Measurements from ENCODE around the gene FNIP1. TPM values are rescaled to one million over a fixed set of nuclear protein-coding genes. Genes with fewer than 3 reads are reported as not detected.

FNIP1 gene
- total and polyA plus RNA-seq, 2 of the 8 experiments (the other 6 are each of a cell fraction or from before 2014, with no cell fraction given), result 3.5 to 17.3 TPM

- Histone ChIP-seq H4K8ac (ENCODE audit: extremely low read depth, insufficient read depth, low read length) (no peak overlapping the region), H2BK120ac (replicated peaks; ENCODE audit: low read depth, low read length) (no peak overlapping the region), H3K56ac (replicated peaks; ENCODE audit: insufficient read length, low read depth, low read length) (no peak overlapping the region), H3K4me1 (replicated peaks in 1 of 4; ENCODE audit: control insufficient read depth in 3 of 4, insufficient read depth in 4 of 4, low read length in 3 of 4) (no peaks in the 10 kb centered on the region), H2BK12ac (ENCODE audit: low read depth, low read length) (no peak overlapping the region), H4K20me1 (replicated peaks in 1 of 2; ENCODE audit: control insufficient read depth in 1 of 2, insufficient read depth in 2 of 2, low read length in 2 of 2) (no peaks in the 10 kb centered on the region), H3K23ac (ENCODE audit: insufficient read length) (no peak overlapping the region), H2BK15ac (ENCODE audit: low read length) (no peak overlapping the region), H4K91ac (replicated peaks; ENCODE audit: insufficient read length, low read length) (no peak overlapping the region), H3K27me3 (replicated peaks in 1 of 4; ENCODE audit: control insufficient read depth in 3 of 4, extremely low read depth in 1 of 4, insufficient read depth in 3 of 4, low read length in 3 of 4) (no peaks in the 10 kb centered on the region), H3K9ac (replicated peaks in 1 of 4; ENCODE audit: extremely low read depth in 1 of 4, low read depth in 3 of 4, low read length in 3 of 4) (no peak overlapping the region), H3K9me3 (ENCODE audit: insufficient read depth in 2 of 2, low read depth in 1 of 2, low read length in 1 of 2) (no peaks in the 10 kb centered on the region), H3K79me2 (ENCODE audit: control insufficient read depth in 1 of 2, insufficient read depth in 2 of 2, low read length in 2 of 2) (no peaks in the 10 kb centered on the region), H3K14ac (ENCODE audit: insufficient read length) (no peak overlapping the region), H3K23me2 (ENCODE audit: low read depth, low read length) (no peaks in the 10 kb centered on the region), H3K4me2 (ENCODE audit: insufficient read depth in 1 of 2, low read depth in 2 of 2, low read length in 2 of 2) (no peak overlapping the region), H2AK5ac (ENCODE audit: low read depth, low read length) (no peak overlapping the region), H3K79me1 (ENCODE audit: low read depth, low read length) (no peaks in the 10 kb centered on the region), H3K4ac (replicated peaks; ENCODE audit: insufficient read length, low read depth, low read length) (no peak overlapping the region), H4K5ac (ENCODE audit: insufficient read length, low read depth, low read length) (no peak overlapping the region), H3K18ac (ENCODE audit: extremely low read depth, low read length) (no peak overlapping the region), H2AFZ (ENCODE audit: low read length) (no peak overlapping the region), H2BK20ac (ENCODE audit: low read length) (no peak overlapping the region), H3K36me3 (ENCODE audit: control insufficient read depth in 2 of 4, insufficient read depth in 4 of 4, low read length in 3 of 4) (peaks cover 0 to 4% (median under 1%) of the 10 kb centered on the region in 4 experiments; a peak in 2 of 8 replicates), H2BK5ac (ENCODE audit: low read depth, low read length) (no peak overlapping the region), H3K4me3 (ENCODE audit: extremely low read depth in 1 of 4, insufficient read depth in 2 of 4, low read depth in 3 of 4, low read length in 4 of 4) (no peak overlapping the region), H3K27ac (ENCODE audit: low read depth, low read length) (no peak overlapping the region)
- CTCF ChIA-PET (ENCODE audit: partially characterized antibody), result no interaction called here
- WGBS, 2 experiments (ENCODE audit: extremely low coverage in 1 of 2, insufficient coverage in 1 of 2, insufficient read length in 1 of 2, insufficient replicate concordance in 2 of 2, low coverage in 1 of 2, low lambda C conversion rate in 2 of 2, missing lambda C conversion rate in 1 of 2), result 96% methylated on average over 1 of the region's 1 CpG; no CpG with 5 or more reads in 1 of the 2 experiments
- FAIRE-seq (no peak), DNase-seq (ENCODE audit: low read depth in 1 of 2, low spot score in 2 of 2) (no peak)
- POLR2A ChIA-PET (ENCODE audit: partially characterized antibody), result no interaction called here
- TF ChIP-seq PHF8 (conservative IDR thresholded peaks at IDR 0.05; ENCODE audit: low read depth, low read length) (no peak), TAF1 (IDR thresholded peaks at IDR 0.05; ENCODE audit: low read depth, low read length) (no peak), NANOG (IDR thresholded peaks at IDR 0.05; ENCODE audit: insufficient read depth, low read depth, low read length, poor library complexity, severe bottlenecking) (no peak), KDM1A (IDR thresholded peaks at IDR 0.05; ENCODE audit: borderline replicate concordance, low read length) (no peak), TAF7 (optimal IDR thresholded peaks at IDR 0.05; ENCODE audit: borderline replicate concordance, low read depth, low read length) (no peak), JUND (IDR thresholded peaks at IDR 0.05; ENCODE audit: low read length) (no peak), SIRT6 (IDR thresholded peaks at IDR 0.05; ENCODE audit: low read length) (no peak), ASH2L (IDR thresholded peaks at IDR 0.05; ENCODE audit: low read length) (no peak), SP1 (IDR thresholded peaks at IDR 0.05; ENCODE audit: low read depth, low read length) (no peak), RBBP5 (IDR thresholded peaks at IDR 0.05; ENCODE audit: borderline replicate concordance, low read depth, low read length) (no peak), CBX8 (IDR thresholded peaks at IDR 0.05; ENCODE audit: borderline replicate concordance, low read depth, low read length) (no peak), FOSL1 (IDR thresholded peaks at IDR 0.05; ENCODE audit: insufficient read depth, low read depth, low read length) (no peak), BRCA1 (IDR thresholded peaks at IDR 0.05; ENCODE audit: low read depth, low read length) (no peak), NRF1 (IDR thresholded peaks at IDR 0.05; ENCODE audit: low read depth, low read length) (no peak), GTF2F1 (IDR thresholded peaks at IDR 0.05; ENCODE audit: borderline replicate concordance, low read depth, low read length) (no peak), MAFK (IDR thresholded peaks at IDR 0.05; ENCODE audit: low read depth, low read length) (no peak)
These were observed 102.9 kb downstream of the FNIP1 start for GRCh38 chr5:131693894-131694293.
